Vagina (tissue), 2 donors: ENCODE measurements around the gene RAB3B. TPM values are rescaled to one million over a fixed set of nuclear protein-coding genes. Genes with fewer than 3 reads are reported as not detected.

ENCODE experiments used
- DNase-seq, 2 donors: peaks; one replicate each; pipeline ENCODE4 v3.0.0-alpha.2; 2017; ENCODE audit errors: extremely low spot score in 2 of 2
- H3K27ac ChIP-seq: fragments of 200-600 bp; sonication (generic); one replicate; pipeline ENCODE4 v1.5.1; 2019
- H3K27me3 ChIP-seq: fragments of 200-600 bp; sonication (generic); one replicate; pipeline ENCODE4 v1.5.1; 2019
- H3K36me3 ChIP-seq, 2 donors: fragments of 200-600 bp; sonication (generic); one replicate each; pipeline ENCODE4 v1.5.1; 2017 to 2019
- H3K4me1 ChIP-seq: fragments of 200-600 bp; sonication (generic); one replicate; pipeline ENCODE4 v1.5.1; 2019
- H3K4me3 ChIP-seq, 2 donors: fragments of 200-600 bp; sonication (generic); 1 replicate in 1 of 2; 2 replicates in 1 of 2; pipeline ENCODE4 v1.5.1; 2016 to 2019
- H3K9me3 ChIP-seq: fragments of 200-600 bp; sonication (generic); one replicate; pipeline ENCODE4 v1.5.1; 2019
- POLR2A ChIP-seq, 2 donors: fragments of 450-650 bp; IDR thresholded peaks; one replicate each; pipeline ENCODE4 v1.6.1; 2017; ENCODE audit warnings: antibody characterized with exemption in 2 of 2, mild to moderate bottlenecking in 2 of 2, moderate library complexity in 2 of 2
- POLR2AphosphoS5 ChIP-seq, 2 donors: sonication (generic); formaldehyde crosslinking; IDR thresholded peaks; one replicate each; pipeline ENCODE4 v1.9.0; 2017; ENCODE audit warnings: antibody characterized with exemption in 2 of 2, mild to moderate bottlenecking in 2 of 2, low read depth in 1 of 2; ENCODE audit not compliant: insufficient read depth in 1 of 2
- intact Hi-C: fragments of 100-400 bp; cut with DNase I; formaldehyde crosslinking; loops from one replicate; pipeline ENCODE4 v1.15.1; 2023
- total RNA-seq: library from RNA; depleted of rRNA; stranded (reverse); fragments of >200 nt; gene quantifications from one replicate; pipeline ENCODE4 v1.2.3, GENCODE V29; 2016
- TF ChIP-seq, protein P1 (sequence below), 3 experiments: fragments of 450-650 bp in 2 of 3; fragments of 200-600 bp in 1 of 3; sonication (generic) in 1 of 3; IDR thresholded peaks; one replicate each; pipeline ENCODE4 v1.5.1; 2017 to 2019; ENCODE audit warnings: antibody characterized with exemption in 3 of 3, mild to moderate bottlenecking in 2 of 3, moderate library complexity in 2 of 3

The RAB3B gene
- total RNA-seq, 1 donor from 2014 or later, result 2.0 TPM

DNA sequence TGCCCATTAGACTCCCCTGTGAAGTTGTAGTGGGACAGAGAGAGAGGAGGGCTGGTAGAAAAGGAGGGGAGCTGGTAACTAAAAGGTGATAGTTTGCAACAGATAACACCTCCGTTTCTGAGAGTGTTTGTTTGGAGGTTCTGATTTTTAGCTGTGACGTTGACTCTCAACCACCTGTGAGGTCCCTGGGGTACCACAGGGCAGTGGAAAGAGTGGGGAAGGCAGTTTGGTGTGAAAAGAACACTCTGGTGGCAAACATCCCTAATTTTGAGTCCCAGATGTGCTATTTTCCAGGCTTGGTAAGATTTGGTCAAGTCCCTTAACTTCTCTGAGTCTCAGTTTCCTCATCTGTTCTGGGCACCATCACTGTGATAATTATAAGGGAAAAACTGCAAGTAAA is 29.3 kb downstream of the RAB3B start:
- Histone ChIP-seq H3K9me3 (no peaks in the 10 kb centered on the region), H3K27me3 (no peaks in the 10 kb centered on the region)
- intact Hi-C loops, result no loop called here

DNA sequence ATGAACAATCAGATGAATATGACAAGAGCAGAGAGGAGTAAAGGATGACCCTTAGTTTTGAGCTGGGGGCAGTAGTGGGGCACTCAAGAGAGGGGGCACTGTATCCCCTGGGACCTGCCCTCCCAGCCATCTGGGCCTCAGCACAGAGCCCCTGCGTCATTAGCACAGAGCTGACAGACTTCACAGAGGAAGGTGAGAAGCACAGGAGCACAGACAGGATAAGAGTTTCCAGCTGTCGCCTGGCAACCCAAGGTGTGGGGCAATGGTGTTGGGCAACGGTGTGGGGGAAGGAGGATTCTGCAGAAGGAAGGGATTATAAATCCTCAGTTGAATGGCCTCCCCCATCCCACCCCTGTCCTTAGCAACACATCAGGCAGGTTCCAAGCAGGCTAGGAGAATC is 30.2 kb downstream of the RAB3B start:
- Histone ChIP-seq H3K36me3 (no peaks in the 10 kb centered on the region), H3K4me3 (no peak overlapping the region), H3K27me3 (no peaks in the 10 kb centered on the region), H3K9me3 (no peaks in the 10 kb centered on the region), H3K4me1 (no peaks in the 10 kb centered on the region), H3K27ac (no peak overlapping the region)
- TF ChIP-seq POLR2AphosphoS5 (IDR thresholded peaks at IDR 0.05; ENCODE audit: insufficient read depth in 1 of 2, low read depth in 1 of 2), result no peak
- TF ChIP-seq POLR2A (IDR thresholded peaks at IDR 0.05), result no peak
- TF ChIP-seq, protein P1, sequence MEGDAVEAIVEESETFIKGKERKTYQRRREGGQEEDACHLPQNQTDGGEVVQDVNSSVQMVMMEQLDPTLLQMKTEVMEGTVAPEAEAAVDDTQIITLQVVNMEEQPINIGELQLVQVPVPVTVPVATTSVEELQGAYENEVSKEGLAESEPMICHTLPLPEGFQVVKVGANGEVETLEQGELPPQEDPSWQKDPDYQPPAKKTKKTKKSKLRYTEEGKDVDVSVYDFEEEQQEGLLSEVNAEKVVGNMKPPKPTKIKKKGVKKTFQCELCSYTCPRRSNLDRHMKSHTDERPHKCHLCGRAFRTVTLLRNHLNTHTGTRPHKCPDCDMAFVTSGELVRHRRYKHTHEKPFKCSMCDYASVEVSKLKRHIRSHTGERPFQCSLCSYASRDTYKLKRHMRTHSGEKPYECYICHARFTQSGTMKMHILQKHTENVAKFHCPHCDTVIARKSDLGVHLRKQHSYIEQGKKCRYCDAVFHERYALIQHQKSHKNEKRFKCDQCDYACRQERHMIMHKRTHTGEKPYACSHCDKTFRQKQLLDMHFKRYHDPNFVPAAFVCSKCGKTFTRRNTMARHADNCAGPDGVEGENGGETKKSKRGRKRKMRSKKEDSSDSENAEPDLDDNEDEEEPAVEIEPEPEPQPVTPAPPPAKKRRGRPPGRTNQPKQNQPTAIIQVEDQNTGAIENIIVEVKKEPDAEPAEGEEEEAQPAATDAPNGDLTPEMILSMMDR (IDR thresholded peaks at IDR 0.05), result no peak
- no peak for DNase-seq
- intact Hi-C loops, result no loop called here

More for the DNA sequence above, 29.3 kb downstream of the RAB3B start:
- H3K4me3 ChIP-seq, result no peak overlapping the region
- H3K4me1 ChIP-seq, result no peaks in the 10 kb centered on the region
- no peak for DNase-seq
- TF ChIP-seq POLR2A (IDR thresholded peaks at IDR 0.05) (no peak), POLR2AphosphoS5 (IDR thresholded peaks at IDR 0.05; ENCODE audit: insufficient read depth in 1 of 2, low read depth in 1 of 2) (no peak)
- TF ChIP-seq, protein P1 (IDR thresholded peaks at IDR 0.05), result no peak
- H3K36me3 ChIP-seq, result no peaks in the 10 kb centered on the region
- H3K27ac ChIP-seq, result no peak overlapping the region

DNA sequence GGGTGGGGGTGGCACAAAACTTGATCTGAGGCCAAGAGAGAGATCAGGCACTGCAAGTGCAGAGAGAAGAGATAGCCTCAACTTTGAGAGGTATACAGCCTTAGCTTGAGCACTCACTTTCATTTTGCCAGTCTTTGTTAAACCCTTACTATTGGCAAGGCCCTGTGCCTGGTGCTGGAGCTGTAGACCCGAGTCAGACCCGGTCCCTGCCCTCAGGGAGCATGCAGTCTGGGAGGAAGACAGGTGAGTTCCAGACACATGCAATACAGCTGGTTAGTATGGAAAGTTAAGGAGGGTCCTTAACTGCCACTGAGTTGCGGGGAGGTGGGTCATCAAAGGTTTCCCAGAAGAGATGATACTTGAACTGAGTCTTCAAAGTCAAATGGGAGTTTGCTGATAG is 31.7 kb downstream of the RAB3B start:
- no peak for DNase-seq
- Histone ChIP-seq H3K27ac (no peak overlapping the region), H3K9me3 (no peaks in the 10 kb centered on the region), H3K27me3 (no peaks in the 10 kb centered on the region), H3K4me3 (no peak overlapping the region), H3K36me3 (no peaks in the 10 kb centered on the region), H3K4me1 (no peaks in the 10 kb centered on the region)
- intact Hi-C loops, result no loop called here
- TF ChIP-seq POLR2A (IDR thresholded peaks at IDR 0.05), result no peak
- TF ChIP-seq, protein P1 (IDR thresholded peaks at IDR 0.05), result no peak
- TF ChIP-seq POLR2AphosphoS5 (IDR thresholded peaks at IDR 0.05; ENCODE audit: insufficient read depth in 1 of 2, low read depth in 1 of 2), result no peak

DNA sequence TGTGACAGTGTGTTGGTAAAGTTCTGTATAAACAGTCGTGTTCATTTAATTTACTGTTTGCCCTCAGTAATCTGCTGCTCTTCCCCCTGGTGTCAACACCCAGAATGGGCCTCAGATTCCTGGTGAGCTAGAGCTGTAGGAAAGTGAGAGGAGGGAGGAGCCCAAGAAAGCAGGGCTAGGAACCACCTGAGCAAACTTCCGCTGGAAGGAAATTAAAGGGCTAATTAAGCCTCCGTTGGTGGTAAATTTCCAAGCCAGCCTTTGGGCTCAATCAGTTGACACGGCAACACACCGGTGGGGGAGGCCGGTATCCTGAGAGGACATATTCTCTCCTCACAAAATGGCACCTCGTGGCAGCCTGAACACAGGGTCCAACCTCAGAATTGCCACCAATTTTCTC is 32.9 kb downstream of the RAB3B start:
- intact Hi-C loops, result no loop called here
- DNase-seq, result no peak
- no peak overlapping the region for H3K27ac ChIP-seq
- H3K4me3 ChIP-seq, result no peak overlapping the region
- no peaks in the 10 kb centered on the region for H3K27me3 ChIP-seq
- no peak for TF ChIP-seq POLR2A (IDR thresholded peaks at IDR 0.05)
- TF ChIP-seq, protein P1 (IDR thresholded peaks at IDR 0.05), result no peak
- no peak for TF ChIP-seq POLR2AphosphoS5 (IDR thresholded peaks at IDR 0.05; ENCODE audit: insufficient read depth in 1 of 2, low read depth in 1 of 2)
- no peaks in the 10 kb centered on the region for H3K9me3 ChIP-seq
- no peaks in the 10 kb centered on the region for H3K36me3 ChIP-seq
- H3K4me1 ChIP-seq, result no peaks in the 10 kb centered on the region

DNA sequence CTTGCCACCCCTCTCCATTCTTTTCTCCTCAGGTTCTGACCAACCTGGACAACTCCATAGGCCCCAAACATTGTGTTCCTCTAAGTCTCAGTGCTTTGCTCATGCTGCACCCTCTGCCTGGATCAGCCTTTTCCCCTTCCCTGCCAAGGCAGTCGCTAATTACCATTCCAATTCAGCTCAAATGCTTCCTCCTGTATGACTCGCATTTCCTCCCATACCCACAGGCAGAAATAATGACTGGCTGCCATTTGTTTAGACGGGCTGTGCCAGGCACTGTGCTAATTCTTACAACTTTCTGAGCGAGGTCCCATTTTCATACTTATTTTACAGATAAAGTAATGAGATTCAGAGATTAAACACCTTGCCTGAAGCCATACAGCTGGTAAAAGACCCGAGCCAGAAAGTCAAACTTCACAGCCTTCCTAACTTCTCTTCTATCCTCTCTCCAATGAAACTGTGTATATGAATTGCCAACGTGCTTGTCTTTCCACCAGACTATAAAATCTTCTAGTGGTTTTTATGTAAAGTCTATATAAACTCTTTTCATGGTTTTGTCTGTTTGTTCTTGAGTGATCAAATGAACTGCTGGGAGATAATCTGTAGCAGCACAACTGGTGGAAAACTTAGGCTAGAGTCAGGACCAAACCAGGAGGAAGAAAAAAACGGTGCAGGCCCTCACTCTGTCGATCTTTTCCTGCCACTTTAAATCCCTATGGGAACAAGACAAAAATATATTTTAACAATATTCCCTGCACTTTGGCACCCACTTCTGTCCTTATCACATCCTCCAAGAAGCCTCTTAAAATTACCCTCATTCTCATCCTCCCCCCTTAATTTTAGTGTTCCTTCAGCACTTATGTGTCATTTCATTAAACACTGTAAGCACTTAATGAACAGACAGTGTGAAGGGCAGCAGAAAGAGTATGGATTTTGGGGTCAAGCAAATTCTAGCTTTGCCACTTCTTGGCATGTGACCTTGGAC is 33.7 kb downstream of the RAB3B start:
- Histone ChIP-seq H3K27ac (no peak overlapping the region), H3K4me1 (no peaks in the 10 kb centered on the region), H3K27me3 (no peaks in the 10 kb centered on the region), H3K4me3 (no peak overlapping the region), H3K9me3 (no peaks in the 10 kb centered on the region), H3K36me3 (no peaks in the 10 kb centered on the region)
- TF ChIP-seq POLR2AphosphoS5 (IDR thresholded peaks at IDR 0.05; ENCODE audit: insufficient read depth in 1 of 2, low read depth in 1 of 2), result no peak
- TF ChIP-seq POLR2A (IDR thresholded peaks at IDR 0.05), result no peak
- TF ChIP-seq, protein P1 (IDR thresholded peaks at IDR 0.05), result no peak
- no peak for DNase-seq
- intact Hi-C loops, result no loop called here
